ENCODE data around the gene BCAS1. TPM values are rescaled to one million over a fixed set of nuclear protein-coding genes. Genes with fewer than 3 reads are reported as not detected.

BCAS1 gene
- total RNA-seq, 1 experiment from 2014 or later, result 1.2 TPM

DNA sequence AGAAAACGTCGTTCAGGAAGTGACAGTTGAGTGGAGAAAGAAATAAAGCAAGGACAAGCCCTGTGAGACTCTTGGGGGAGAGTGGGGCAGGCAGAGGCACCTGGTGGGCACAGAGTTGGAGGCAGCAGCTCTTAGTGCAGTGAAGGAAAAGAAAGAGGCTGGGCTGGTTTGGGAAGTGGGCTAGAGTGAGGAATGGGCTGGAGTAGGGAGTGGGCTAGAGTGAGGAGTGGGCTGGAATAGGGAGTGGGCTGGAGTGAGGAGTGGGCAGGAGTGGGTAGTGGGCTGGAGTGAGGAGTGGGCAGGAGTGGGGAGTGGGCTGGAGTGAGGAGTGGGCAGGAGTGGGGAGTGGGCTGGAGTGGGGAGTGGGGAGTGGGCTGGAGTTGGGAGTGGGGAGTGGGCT, 43.7 kb upstream of the BCAS1 start:
- TF ChIP-seq, protein P1, sequence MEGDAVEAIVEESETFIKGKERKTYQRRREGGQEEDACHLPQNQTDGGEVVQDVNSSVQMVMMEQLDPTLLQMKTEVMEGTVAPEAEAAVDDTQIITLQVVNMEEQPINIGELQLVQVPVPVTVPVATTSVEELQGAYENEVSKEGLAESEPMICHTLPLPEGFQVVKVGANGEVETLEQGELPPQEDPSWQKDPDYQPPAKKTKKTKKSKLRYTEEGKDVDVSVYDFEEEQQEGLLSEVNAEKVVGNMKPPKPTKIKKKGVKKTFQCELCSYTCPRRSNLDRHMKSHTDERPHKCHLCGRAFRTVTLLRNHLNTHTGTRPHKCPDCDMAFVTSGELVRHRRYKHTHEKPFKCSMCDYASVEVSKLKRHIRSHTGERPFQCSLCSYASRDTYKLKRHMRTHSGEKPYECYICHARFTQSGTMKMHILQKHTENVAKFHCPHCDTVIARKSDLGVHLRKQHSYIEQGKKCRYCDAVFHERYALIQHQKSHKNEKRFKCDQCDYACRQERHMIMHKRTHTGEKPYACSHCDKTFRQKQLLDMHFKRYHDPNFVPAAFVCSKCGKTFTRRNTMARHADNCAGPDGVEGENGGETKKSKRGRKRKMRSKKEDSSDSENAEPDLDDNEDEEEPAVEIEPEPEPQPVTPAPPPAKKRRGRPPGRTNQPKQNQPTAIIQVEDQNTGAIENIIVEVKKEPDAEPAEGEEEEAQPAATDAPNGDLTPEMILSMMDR (IDR thresholded peaks at IDR 0.05; ENCODE audit: insufficient read depth in 1 of 2, low read depth in 1 of 2, low read length in 1 of 2, severe bottlenecking in 1 of 2, unreplicated experiment in 1 of 2), result no peak
- no TSS peak for BruUV-seq (replicated peaks)
- Histone ChIP-seq H3K27me3 (replicated peaks; ENCODE audit: control insufficient read depth, insufficient read depth, low read length) (no peaks in the 10 kb centered on the region), H3K9me3 (no peaks in the 10 kb centered on the region), H3K4me3 (ENCODE audit: low read depth, low read length) (no peak overlapping the region), H3K4me1 (no peaks in the 10 kb centered on the region), H3K36me3 (ENCODE audit: control insufficient read depth, insufficient read depth, low read length) (no peaks in the 10 kb centered on the region)
- Mint-ChIP-seq H3K4me3 (ENCODE audit: unreplicated experiment) (no peak overlapping the region), H3K36me3 (ENCODE audit: insufficient read depth, unreplicated experiment) (no peaks in the 10 kb centered on the region), H3K27me3 (ENCODE audit: insufficient read depth, unreplicated experiment) (peaks cover 2% of the 10 kb centered on the region), H3K9me3 (ENCODE audit: unreplicated experiment) (no peaks in the 10 kb centered on the region), H3K4me1 (ENCODE audit: low read depth, unreplicated experiment) (peaks cover 4% of the 10 kb centered on the region), H3K27ac (ENCODE audit: unreplicated experiment) (no peak overlapping the region)
- no peak for DNase-seq
- intact Hi-C loops (cut with micrococcal nuclease; ENCODE audit: unreplicated experiment), result no loop called here
- ChIA-PET CTCF (no interaction called here), POLR2A (no interaction called here)

GRCh38 chr20:54113566-54113965, 43.2 kb upstream of the BCAS1 start:
- Histone ChIP-seq H3K4me3 (ENCODE audit: low read depth, low read length) (no peak overlapping the region), H3K36me3 (ENCODE audit: control insufficient read depth, insufficient read depth, low read length) (no peaks in the 10 kb centered on the region), H3K9me3 (no peaks in the 10 kb centered on the region), H3K4me1 (no peaks in the 10 kb centered on the region), H3K27me3 (replicated peaks; ENCODE audit: control insufficient read depth, insufficient read depth, low read length) (no peaks in the 10 kb centered on the region)
- intact Hi-C loops (cut with micrococcal nuclease; ENCODE audit: unreplicated experiment), result no loop called here
- POLR2A ChIA-PET, result no interaction called here
- Mint-ChIP-seq H3K4me1 (ENCODE audit: low read depth, unreplicated experiment) (peaks cover 4% of the 10 kb centered on the region), H3K36me3 (ENCODE audit: insufficient read depth, unreplicated experiment) (no peaks in the 10 kb centered on the region), H3K27me3 (ENCODE audit: insufficient read depth, unreplicated experiment) (peaks cover 2% of the 10 kb centered on the region), H3K9me3 (ENCODE audit: unreplicated experiment) (no peaks in the 10 kb centered on the region), H3K27ac (ENCODE audit: unreplicated experiment) (no peak overlapping the region), H3K4me3 (ENCODE audit: unreplicated experiment) (no peak overlapping the region)
- no peak for DNase-seq
- CTCF ChIA-PET, result no interaction called here
- no TSS peak for BruUV-seq (replicated peaks)
- TF ChIP-seq, protein P1 (IDR thresholded peaks at IDR 0.05; ENCODE audit: insufficient read depth in 1 of 2, low read depth in 1 of 2, low read length in 1 of 2, severe bottlenecking in 1 of 2, unreplicated experiment in 1 of 2), result no peak

- no peak for DNase-seq
- TF ChIP-seq, protein P1 (IDR thresholded peaks at IDR 0.05; ENCODE audit: insufficient read depth in 1 of 2, low read depth in 1 of 2, low read length in 1 of 2, severe bottlenecking in 1 of 2, unreplicated experiment in 1 of 2), result no peak
- intact Hi-C loops (cut with micrococcal nuclease; ENCODE audit: unreplicated experiment), result no loop called here
- BruUV-seq (replicated peaks), result no TSS peak
- Mint-ChIP-seq H3K36me3 (ENCODE audit: insufficient read depth, unreplicated experiment) (no peaks in the 10 kb centered on the region), H3K4me1 (ENCODE audit: low read depth, unreplicated experiment) (peaks cover 4% of the 10 kb centered on the region), H3K27ac (ENCODE audit: unreplicated experiment) (no peak overlapping the region), H3K4me3 (ENCODE audit: unreplicated experiment) (no peak overlapping the region), H3K27me3 (ENCODE audit: insufficient read depth, unreplicated experiment) (peaks cover 2% of the 10 kb centered on the region), H3K9me3 (ENCODE audit: unreplicated experiment) (no peaks in the 10 kb centered on the region)
- CTCF ChIA-PET, result no interaction called here
- H3K9me3 ChIP-seq, result no peaks in the 10 kb centered on the region
- no peaks in the 10 kb centered on the region for H3K27me3 ChIP-seq (replicated peaks; ENCODE audit: control insufficient read depth, insufficient read depth, low read length)
- H3K4me1 ChIP-seq, result peaks cover 10% of the 10 kb centered on the region; the same call in 1 of the 2 replicates
- POLR2A ChIA-PET, result no interaction called here
- no peak overlapping the region for H3K4me3 ChIP-seq (ENCODE audit: low read depth, low read length)
- H3K36me3 ChIP-seq (ENCODE audit: control insufficient read depth, insufficient read depth, low read length), result no peaks in the 10 kb centered on the region
Observed at GRCh38 chr20:54112221-54112884, 42.0 kb upstream of the BCAS1 start.
